Measurements from ENCODE around the gene EXOSC10. TPM values are rescaled to one million over a fixed set of nuclear protein-coding genes. Genes with fewer than 3 reads are reported as not detected.
A peak's percentile ranks its signal among the peaks of the same experiment; 100 is the strongest.

The EXOSC10 gene
- total and polyA plus RNA-seq, 2 of the 13 experiments (the other 11 are each of a cell fraction or from before 2014, with no cell fraction given), result 48.4 to 67.6 TPM

DNA sequence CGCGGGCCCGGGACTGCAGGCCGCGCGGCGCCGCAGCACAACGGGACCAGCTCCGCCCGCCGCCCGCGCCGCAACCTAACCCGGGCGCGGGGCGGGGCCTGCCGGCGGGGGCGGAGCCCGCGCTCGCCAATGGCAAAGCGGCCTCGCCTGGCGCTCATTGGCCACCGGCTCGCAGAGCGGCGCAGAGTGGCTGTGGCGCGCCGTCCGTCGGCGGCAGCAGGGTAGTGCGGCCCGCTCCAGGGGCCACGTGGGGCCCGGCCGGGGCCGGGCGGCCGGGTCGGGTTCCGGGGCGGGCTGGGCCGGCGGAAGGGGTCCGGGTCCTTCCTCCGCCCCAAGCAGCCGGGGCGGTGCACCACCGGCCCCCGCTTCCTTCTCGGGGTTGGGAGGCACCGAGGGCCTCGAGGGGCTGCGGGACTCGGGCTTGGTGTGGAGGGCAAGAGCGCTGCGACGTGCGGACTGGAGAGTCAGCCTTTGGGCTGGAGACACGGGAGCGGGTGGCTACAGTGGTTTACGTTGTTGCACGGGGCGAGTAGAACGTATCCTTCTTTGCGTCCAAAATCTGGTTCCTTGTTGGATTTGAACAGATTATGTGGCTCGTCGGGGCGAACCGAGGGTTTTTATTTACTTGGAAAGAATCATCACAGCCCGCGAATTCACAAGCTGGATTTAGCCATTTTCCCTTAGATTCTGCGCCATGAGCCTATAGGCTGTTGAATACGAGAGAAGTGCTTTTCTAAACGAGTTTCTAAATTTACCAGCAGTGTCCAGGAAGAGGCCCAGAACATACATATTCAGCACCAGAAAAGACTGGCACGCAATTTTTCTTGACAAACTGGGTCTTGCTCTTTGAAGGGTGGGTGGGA, 39.5 kb downstream of the EXOSC10 start, which contains the start of gene SRM (continued):
- TF ChIP-seq ZNF547 (CRISPR knock-in tag; IDR thresholded peaks at IDR 0.05) (no peak), ZIK1 (CRISPR knock-in tag; IDR thresholded peaks at IDR 0.05; ENCODE audit: borderline replicate concordance, low read depth) (no peak), ZNF501 (CRISPR knock-in tag; IDR thresholded peaks at IDR 0.05) (no peak), CHCHD3 (CRISPR knock-in tag; IDR thresholded peaks at IDR 0.05) (no peak), ZNF256 (CRISPR knock-in tag; conservative IDR thresholded peaks at IDR 0.05) (no peak), ZNF629 (CRISPR knock-in tag; conservative IDR thresholded peaks at IDR 0.05) (0 out of 2 replicates have a peak, but pooled peaks have one; percentile 7), PLRG1 (conservative IDR thresholded peaks at IDR 0.05) (no peak)
- TF ChIP-seq, protein P1, sequence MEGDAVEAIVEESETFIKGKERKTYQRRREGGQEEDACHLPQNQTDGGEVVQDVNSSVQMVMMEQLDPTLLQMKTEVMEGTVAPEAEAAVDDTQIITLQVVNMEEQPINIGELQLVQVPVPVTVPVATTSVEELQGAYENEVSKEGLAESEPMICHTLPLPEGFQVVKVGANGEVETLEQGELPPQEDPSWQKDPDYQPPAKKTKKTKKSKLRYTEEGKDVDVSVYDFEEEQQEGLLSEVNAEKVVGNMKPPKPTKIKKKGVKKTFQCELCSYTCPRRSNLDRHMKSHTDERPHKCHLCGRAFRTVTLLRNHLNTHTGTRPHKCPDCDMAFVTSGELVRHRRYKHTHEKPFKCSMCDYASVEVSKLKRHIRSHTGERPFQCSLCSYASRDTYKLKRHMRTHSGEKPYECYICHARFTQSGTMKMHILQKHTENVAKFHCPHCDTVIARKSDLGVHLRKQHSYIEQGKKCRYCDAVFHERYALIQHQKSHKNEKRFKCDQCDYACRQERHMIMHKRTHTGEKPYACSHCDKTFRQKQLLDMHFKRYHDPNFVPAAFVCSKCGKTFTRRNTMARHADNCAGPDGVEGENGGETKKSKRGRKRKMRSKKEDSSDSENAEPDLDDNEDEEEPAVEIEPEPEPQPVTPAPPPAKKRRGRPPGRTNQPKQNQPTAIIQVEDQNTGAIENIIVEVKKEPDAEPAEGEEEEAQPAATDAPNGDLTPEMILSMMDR (CRISPR knock-in tag; IDR thresholded peaks at IDR 0.05), result peak; percentile 38; the same call in 1 of the 2 replicates
- TF ChIP-seq, protein P2, sequence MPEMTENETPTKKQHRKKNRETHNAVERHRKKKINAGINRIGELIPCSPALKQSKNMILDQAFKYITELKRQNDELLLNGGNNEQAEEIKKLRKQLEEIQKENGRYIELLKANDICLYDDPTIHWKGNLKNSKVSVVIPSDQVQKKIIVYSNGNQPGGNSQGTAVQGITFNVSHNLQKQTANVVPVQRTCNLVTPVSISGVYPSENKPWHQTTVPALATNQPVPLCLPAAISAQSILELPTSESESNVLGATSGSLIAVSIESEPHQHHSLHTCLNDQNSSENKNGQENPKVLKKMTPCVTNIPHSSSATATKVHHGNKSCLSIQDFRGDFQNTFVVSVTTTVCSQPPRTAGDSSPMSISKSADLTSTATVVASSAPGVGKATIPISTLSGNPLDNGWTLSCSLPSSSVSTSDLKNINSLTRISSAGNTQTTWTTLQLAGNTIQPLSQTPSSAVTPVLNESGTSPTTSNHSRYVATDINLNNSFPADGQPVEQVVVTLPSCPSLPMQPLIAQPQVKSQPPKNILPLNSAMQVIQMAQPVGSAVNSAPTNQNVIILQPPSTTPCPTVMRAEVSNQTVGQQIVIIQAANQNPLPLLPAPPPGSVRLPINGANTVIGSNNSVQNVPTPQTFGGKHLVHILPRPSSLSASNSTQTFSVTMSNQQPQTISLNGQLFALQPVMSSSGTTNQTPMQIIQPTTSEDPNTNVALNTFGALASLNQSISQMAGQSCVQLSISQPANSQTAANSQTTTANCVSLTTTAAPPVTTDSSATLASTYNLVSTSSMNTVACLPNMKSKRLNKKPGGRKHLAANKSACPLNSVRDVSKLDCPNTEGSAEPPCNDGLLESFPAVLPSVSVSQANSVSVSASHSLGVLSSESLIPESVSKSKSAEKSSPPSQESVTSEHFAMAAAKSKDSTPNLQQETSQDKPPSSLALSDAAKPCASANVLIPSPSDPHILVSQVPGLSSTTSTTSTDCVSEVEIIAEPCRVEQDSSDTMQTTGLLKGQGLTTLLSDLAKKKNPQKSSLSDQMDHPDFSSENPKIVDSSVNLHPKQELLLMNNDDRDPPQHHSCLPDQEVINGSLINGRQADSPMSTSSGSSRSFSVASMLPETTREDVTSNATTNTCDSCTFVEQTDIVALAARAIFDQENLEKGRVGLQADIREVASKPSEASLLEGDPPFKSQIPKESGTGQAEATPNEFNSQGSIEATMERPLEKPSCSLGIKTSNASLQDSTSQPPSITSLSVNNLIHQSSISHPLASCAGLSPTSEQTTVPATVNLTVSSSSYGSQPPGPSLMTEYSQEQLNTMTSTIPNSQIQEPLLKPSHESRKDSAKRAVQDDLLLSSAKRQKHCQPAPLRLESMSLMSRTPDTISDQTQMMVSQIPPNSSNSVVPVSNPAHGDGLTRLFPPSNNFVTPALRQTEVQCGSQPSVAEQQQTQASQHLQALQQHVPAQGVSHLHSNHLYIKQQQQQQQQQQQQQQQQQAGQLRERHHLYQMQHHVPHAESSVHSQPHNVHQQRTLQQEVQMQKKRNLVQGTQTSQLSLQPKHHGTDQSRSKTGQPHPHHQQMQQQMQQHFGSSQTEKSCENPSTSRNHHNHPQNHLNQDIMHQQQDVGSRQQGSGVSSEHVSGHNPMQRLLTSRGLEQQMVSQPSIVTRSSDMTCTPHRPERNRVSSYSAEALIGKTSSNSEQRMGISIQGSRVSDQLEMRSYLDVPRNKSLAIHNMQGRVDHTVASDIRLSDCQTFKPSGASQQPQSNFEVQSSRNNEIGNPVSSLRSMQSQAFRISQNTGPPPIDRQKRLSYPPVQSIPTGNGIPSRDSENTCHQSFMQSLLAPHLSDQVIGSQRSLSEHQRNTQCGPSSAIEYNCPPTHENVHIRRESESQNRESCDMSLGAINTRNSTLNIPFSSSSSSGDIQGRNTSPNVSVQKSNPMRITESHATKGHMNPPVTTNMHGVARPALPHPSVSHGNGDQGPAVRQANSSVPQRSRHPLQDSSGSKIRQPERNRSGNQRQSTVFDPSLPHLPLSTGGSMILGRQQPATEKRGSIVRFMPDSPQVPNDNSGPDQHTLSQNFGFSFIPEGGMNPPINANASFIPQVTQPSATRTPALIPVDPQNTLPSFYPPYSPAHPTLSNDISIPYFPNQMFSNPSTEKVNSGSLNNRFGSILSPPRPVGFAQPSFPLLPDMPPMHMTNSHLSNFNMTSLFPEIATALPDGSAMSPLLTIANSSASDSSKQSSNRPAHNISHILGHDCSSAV (CRISPR knock-in tag; IDR thresholded peaks at IDR 0.05; ENCODE audit: borderline replicate concordance), result no peak
- TF ChIP-seq, protein P3, sequence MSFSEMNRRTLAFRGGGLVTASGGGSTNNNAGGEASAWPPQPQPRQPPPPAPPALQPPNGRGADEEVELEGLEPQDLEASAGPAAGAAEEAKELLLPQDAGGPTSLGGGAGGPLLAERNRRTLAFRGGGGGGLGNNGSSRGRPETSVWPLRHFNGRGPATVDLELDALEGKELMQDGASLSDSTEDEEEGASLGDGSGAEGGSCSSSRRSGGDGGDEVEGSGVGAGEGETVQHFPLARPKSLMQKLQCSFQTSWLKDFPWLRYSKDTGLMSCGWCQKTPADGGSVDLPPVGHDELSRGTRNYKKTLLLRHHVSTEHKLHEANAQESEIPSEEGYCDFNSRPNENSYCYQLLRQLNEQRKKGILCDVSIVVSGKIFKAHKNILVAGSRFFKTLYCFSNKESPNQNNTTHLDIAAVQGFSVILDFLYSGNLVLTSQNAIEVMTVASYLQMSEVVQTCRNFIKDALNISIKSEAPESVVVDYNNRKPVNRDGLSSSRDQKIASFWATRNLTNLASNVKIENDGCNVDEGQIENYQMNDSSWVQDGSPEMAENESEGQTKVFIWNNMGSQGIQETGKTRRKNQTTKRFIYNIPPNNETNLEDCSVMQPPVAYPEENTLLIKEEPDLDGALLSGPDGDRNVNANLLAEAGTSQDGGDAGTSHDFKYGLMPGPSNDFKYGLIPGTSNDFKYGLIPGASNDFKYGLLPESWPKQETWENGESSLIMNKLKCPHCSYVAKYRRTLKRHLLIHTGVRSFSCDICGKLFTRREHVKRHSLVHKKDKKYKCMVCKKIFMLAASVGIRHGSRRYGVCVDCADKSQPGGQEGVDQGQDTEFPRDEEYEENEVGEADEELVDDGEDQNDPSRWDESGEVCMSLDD (CRISPR knock-in tag; IDR thresholded peaks at IDR 0.05; ENCODE audit: borderline replicate concordance), result 0 out of 2 replicates have a peak, but pooled peaks have one; percentile 44
- TF ChIP-seq, protein P4, sequence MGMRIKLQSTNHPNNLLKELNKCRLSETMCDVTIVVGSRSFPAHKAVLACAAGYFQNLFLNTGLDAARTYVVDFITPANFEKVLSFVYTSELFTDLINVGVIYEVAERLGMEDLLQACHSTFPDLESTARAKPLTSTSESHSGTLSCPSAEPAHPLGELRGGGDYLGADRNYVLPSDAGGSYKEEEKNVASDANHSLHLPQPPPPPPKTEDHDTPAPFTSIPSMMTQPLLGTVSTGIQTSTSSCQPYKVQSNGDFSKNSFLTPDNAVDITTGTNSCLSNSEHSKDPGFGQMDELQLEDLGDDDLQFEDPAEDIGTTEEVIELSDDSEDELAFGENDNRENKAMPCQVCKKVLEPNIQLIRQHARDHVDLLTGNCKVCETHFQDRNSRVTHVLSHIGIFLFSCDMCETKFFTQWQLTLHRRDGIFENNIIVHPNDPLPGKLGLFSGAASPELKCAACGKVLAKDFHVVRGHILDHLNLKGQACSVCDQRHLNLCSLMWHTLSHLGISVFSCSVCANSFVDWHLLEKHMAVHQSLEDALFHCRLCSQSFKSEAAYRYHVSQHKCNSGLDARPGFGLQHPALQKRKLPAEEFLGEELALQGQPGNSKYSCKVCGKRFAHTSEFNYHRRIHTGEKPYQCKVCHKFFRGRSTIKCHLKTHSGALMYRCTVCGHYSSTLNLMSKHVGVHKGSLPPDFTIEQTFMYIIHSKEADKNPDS (CRISPR knock-in tag; IDR thresholded peaks at IDR 0.05), result no peak

Data from HepG2 (cell line).